Pulmonary artery endothelial cell (primary cell): Measurements from ENCODE around the gene PCP4L1. TPM values are rescaled to one million over a fixed set of nuclear protein-coding genes. Genes with fewer than 3 reads are reported as not detected.
A peak's percentile ranks its signal among the peaks of the same experiment; 100 is the strongest.
"Not testable (repeated sequence)": the region's sequence is repeated elsewhere in the genome, so short reads cannot be mapped to it uniquely, and the experiment has no call there.

ENCODE experiments used
- DNase-seq: peaks from one replicate; pipeline ENCODE4 v3.0.0-alpha.2; 2011; ENCODE audit warnings: low read depth, low spot score
- total RNA-seq: library from RNA; depleted of rRNA; stranded (reverse); fragments of >200 nt; gene quantifications from 2 replicates; pipeline ENCODE4 v1.2.3, GENCODE V29; 2014

Gene PCP4L1
- not detected in 2 replicates for total RNA-seq

DNA sequence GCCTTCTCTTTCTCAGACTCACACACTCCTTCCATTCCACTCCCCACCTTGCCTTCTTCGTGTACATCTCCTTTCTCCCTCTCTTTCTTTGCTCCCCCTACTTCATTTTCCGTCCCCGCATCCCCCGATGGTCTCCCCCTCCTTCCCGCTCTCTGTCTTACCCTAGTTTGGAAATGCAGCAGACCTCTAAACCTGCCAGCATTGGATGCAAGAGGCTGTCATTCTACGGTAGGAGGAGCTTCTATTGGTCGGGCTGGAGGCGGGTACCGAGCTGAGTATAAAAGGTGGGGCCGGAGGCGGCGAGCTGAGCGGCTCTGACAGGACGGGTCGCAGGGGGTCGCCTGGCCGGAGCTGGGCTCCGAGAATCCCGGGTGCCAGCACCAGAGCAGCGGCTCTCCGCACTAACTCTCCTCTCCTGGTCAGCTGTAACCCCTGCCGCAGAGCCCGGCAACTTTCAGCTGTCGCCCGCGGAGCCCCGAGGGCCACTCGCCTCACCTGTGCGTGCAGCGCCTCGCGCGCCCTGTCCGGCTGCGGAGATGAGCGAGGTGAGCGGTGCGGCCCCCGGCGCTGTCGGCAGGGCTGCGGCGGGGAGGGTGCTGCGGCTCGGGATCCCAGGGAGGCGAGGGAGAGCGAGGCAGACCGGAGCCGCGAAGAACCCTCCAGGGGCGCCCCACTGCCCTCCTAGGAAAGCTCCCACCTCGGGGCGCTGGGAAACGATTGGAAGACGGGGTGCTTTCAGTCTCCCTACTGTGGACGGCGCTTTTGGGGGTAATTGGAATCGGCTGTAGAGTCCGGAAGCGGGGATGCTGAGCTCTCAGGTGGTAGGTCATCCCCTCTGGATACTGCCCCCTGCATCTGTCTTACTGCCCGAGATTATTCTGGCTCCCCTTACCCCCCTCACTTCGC lies at the start of gene PCP4L1:
PCP4L1 (plus strand) TSS at position 307 of the 906 bp plus-strand sequence; CDS start at position 537, 230 bp downstream.
- no peak for DNase-seq

DNA sequence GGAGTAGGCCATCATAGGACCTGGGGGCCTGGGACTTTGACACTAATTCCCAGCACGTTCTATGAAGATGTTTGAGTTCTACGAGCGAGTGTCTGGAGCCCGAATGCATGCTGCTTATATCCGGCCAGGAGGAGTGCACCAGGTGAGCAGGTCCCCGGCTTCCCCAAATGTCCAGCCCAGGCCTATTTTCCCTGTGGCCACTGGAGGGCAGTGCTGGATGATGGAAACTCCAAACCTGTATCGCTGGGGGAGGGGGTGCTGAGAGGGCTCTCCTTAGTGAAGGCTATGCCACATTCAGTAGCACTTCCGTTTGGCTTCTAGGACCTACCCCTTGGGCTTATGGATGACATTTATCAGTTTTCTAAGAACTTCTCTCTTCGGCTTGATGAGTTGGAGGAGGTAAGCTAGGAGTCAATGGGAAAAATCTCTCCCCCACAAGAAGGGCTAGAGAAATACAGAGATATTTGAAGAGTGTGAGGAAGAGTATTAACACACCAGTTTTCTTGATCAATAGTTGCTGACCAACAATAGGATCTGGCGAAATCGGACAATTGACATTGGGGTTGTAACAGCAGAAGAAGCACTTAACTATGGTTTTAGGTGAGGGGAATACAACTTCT lies 48.6 kb upstream of the PCP4L1 start:
- DNase-seq, result no peak

DNA sequence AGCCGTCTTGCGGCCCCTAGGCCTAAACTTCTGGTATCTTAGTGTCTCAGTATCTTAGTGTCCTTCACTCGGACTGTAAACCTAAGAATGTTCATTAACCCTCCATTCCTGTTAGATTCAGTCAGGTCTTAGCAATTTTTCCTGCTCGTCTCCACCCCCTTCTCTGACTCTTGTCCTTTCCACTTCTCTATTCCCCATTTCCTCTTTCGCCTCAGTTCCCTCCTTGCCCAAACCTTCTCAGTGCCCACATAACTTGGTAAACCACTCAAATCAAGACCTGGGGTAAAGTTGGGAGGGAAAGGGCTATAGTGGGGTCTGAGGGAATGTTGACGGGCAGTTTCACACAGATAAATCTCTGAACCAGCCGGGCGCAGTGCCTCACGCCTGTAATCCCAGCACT lies 44.2 kb upstream of the PCP4L1 start:
- DNase-seq, result no peak

GRCh38 chr1:161215076-161215475 lies 43.5 kb upstream of the PCP4L1 start, which contains the start of gene FCER1G:
Gene FCER1G (plus strand): TSS chr1:161215295. CDS start chr1:161215322, 27 bp downstream.
- DNase-seq, result no peak

DNA sequence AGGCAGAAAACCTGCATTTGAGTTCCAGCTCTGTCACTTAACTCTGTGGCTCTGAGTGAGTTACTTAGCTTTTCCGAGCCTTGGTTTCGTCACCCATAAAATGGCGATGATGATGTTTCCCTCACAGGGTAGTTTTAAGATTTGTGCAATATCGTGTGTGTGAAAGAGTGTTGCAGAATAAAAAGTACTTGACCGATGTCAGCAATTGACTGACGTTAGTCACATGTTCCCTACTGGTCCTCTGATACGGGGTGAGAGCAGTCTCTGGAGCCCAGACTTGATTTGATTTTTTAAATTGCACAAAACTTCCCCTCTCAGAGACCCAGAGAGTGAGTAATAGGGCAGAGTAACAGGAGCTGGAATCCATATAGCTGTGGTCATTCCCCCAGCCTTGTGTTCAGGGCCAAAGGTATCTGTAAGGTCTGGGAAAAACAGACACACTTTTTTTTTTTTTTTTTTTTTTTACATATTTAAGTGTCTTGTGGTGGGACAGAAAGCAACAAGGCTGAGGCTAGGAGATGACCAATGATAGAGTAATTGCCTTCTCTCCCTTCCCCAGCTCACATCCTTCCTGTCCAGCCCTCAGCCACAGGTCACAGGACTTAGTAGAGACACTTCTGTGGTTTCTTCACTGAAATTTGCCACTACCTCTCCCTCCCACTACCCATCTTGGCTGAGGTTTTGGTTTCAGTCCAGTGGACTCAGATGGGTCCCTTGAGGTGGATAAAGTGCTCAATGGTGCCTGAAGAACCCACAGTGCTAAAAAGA lies 41.4 kb upstream of the PCP4L1 start:
- no peak for DNase-seq

GRCh38 chr1:161217831-161218230 lies 40.7 kb upstream of the PCP4L1 start:
- DNase-seq, result no peak

DNA sequence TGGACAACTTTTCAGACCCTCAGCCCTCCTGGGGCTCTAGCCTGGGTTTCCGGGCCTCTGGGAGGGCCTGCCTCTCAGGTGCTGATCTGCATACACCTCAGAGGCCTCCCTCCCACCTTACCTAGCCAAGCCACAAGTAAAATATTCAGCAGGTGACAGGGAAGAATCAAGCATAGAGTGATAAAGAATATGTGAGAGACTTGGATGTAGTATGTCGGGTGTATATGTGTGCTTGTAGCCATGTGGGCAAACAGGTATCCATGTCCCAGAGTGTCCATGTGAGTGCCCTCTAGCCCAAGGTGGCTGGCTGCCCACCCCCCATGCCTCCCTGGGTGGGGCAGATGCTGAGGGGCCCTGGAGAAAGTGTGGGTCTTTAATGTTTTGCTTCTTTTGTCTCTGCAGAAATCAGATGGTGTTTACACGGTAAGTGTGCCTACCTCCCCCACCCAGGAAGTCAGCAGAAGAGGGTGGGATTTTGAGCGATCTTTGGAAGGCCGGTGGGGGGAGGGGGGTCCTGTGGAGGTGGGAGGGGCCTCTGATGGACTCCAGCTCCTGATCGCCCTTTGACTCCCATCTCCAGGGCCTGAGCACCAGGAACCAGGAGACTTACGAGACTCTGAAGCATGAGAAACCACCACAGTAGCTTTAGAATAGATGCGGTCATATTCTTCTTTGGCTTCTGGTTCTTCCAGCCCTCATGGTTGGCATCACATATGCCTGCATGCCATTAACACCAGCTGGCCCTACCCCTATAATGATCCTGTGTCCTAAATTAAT lies 40.1 kb upstream of the PCP4L1 start:
- DNase-seq, result no peak

DNA sequence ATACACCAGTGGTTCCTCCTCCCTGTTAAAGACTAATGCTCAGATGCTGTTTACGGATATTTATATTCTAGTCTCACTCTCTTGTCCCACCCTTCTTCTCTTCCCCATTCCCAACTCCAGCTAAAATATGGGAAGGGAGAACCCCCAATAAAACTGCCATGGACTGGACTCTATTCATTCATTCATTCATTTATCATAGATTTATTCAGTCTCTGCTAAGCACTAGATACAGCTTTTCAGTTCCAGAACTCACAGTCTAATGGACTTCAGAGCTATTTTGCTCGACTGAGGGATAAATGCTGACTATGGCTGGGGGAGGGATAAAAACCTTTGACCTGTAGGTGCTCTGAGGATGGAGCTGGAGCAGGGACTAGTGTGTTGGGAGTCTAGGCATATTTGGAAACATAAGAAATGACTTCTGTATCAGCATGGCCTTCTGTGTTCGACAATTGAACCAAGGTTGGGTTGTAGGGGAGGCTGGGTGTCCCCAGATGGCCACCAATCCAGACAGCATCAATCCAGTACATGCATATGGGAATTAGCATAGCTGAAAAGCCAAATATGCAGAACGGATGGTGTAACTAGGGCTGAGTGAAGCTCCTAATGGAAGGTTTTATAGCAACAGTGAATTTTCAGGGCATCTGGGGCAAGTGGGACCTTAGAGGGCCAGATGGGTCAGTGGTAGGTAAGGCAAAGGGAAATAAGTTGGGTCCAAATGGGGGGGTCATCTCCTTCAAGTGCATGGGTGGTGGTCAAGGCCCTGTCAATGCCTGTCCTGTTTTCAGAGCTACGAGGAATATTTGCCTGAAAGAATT lies 39.3 kb upstream of the PCP4L1 start:
- no peak for DNase-seq

GRCh38 chr1:161220002-161220401 lies 38.5 kb upstream of the PCP4L1 start:
- no peak for DNase-seq

DNA sequence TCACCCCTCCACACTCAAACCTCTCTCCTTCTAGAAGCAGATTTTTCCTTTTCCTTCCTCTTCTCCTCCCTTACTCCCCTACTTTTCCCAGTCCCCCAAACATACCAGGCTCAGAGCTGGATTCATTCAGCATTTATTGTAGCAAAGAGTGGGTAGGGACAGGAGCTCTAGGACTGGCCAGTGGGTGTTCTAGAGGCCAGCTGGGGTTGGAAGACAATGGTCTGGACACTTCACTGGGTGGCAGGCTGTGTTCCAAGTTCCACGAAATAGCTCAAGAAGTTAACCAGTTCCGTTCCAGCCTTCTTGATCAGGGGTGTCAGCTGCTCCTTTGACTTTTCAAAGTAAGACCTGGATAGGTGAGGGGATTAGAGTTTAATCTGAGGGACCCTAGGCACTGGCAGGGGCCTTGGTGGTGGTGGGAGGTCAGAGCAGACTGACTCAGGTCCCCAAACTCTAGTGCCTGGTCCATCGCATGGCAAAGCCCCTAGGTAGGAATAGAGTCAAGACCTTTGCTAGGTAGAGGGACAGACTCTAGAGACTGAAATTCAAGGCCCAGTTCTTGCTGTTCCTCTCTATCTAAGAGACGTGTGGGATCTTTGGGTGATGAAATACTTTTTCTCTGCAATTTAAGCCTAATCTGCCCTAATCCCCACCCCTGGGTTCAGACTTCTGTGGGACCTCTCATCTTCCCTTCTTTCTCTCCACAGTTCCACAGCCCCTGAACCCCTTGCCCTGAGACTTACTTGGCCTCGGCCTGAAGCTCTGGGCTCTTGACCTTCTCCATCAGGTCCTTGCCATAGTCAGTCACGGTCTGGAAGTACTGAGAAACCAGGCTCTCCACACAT lies 36.1 kb upstream of the PCP4L1 start:
- DNase-seq, result no peak

DNA sequence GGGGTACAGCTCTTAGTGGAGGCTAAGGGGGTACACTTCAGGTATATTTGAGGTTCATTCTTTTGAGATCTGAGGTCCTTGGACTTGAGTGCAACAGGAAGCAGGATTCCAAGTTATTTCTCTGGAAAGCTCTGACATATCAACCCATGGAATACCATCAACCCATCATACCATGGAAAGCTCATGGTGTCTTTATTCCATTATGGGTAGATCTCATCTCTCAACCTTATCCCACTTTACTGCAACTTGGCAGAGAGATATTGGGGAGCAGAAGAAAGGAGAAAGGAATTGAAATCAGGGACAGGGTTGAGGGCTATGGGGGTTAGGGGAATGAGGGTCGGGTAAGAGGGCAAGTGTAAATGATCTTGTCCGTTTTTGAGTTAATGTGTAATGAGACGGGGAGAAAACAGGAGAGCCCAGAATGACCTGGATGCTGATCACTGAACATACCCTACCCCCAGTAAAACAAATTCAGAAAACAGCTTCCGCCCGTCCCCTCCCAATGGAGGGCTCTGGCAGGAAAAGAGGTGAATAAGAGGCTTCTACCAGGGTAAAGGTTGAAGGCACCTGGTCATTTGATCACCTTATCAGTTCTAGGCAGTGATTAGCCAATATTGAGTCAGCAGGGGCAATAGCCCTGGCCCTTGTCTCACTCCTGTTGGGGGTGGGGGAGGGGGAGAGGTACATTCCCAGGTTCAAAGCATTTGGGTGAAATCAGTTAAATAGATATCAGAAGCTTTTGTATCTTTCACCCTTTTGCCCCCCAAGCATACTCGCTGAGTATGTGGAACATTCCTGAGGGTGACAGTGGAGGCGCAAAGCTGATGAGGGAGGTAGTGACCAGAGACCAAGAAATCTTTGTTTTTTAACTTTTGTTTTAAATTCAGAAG lies 34.5 kb upstream of the PCP4L1 start:
- no peak for DNase-seq

GRCh38 chr1:161224695-161225087 lies 33.9 kb upstream of the PCP4L1 start:
- not testable (repeated sequence) for DNase-seq

DNA sequence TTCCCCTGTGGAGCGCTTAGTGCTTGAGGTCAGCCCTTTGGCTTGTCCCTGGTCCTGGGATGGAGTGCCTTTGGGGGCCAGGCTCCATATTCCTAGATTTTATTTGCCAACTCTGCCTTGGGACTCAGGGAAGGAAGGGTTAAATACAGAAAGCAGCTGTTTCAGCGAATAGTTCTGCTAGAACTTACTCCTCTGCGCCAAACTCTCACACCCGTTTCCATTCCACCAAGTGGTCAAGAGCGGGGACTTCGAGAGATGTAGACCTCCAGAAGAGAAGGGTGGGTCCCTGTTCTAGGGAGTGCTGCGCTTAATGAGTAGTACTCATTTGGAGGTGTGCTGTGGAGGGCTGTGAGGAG lies 33.4 kb upstream of the PCP4L1 start:
- no peak for DNase-seq

DNA sequence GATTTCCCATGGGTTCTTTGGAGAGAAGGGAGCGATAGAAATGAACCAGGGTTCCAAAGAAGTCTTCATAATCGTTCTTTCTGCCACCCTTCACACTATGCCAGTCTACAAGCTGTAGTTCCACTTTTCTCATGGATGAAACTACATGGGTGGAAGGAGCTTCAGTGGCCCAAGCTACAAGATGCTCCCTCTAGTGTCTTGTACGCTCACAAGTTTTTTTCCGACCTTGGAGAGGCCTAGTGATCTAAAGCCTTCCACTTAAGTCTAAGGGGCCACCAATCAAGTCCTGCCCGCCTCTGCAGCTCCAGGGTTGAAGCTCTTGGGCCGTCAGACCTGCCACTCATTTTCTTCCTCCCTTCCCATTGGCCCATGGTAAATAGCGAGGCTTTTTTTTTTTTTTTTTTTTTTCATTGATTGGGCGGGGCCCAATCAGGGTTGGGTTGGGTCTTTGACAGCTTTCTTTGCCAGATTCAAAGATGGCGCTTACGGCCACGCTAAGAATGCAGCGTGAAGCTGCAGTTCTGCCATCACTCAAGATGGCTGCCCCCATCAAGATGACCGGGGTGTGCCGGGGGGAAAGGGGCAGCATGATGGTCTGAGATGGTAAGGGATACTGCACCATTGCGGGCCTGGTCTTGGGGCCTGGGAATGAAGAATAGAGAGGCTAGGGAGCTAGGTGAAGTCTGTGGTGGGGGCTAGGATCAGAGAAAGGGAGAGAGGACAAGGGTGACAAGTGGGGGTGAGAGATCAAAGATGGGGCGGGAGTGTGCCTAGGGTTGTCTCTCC lies 32.8 kb upstream of the PCP4L1 start, which contains the start of gene TOMM40L:
TOMM40L (plus strand) TSS at position 527 of the 786 bp plus-strand sequence. CDS start 430 bp downstream, outside the sequence.
- DNase-seq, result peak; percentile 99

DNA sequence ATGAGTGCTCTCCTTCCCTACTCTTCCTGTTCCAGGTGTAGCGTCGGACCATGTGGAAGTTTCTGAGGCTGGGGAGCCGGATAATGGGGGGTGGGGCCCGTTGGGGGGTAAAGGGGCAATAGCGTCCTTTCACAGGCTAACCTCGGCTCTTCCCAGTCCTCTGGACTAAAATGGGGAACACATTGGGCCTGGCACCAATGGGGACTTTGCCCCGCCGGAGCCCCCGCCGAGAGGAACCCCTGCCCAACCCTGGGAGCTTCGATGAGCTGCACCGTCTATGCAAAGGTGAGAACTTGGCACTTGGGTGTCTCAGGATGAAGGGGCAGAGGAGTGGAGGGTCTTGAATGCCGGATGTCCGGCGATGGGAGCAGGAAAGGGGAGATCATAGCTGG lies 32.2 kb upstream of the PCP4L1 start:
- DNase-seq, result no peak

DNA sequence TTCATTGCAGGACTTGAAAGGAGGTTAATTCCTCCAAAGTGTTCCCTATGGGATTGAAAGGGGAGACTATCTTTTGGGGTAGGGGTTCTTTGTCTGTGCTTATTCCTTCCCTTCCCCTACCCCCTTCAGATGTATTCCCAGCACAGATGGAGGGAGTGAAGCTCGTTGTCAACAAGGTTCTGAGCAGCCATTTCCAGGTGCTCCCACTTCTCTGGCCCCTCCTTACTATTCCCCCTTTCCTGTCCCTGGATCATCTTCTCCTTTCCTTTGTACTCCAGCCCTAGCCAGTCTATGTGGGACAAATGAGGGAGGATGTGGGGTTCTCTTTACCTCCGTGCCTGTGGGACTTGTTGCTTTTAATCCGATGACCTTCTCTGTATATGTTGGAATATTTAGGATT lies 31.8 kb upstream of the PCP4L1 start:
- DNase-seq, result no peak

- DNase-seq, result peak; percentile 37
Measured at GRCh38 chr1:161227196-161227871, 31.2 kb upstream of the PCP4L1 start.
